NCI-H1694 treated with DMSO at 0.1 percent for 48 hours (cell line): Measurements from ENCODE around the gene CLCN4.

Experiments
- DNase-seq: peaks from one replicate; lab custom pipeline; 2025; lab: John Stamatoyannopoulos, UW

CLCN4 gene

DNA sequence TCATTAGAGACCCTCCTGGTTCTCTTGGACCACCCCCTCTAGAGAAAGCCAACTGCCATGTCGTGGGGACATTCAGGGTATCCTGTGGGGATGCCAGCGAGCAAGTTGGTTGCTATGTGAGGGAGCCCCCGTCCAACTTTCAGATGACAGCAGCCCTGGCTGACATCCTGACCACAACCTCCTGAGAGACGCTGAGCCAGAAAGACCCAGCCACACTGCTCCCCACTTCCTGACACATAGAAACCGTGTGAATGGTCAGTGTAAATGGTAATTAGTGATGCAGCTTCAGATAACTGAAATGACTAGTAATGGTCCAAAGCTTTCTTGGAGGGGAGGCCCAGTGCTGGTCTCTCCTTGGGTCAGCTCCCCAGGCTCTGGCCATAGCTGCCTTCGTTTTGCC is 10.8 kb downstream of the CLCN4 start:
- DNase-seq: no peak

- DNase-seq: no peak
Observed at GRCh38 chrX:10168226-10168625, 11.5 kb downstream of the CLCN4 start.

DNA sequence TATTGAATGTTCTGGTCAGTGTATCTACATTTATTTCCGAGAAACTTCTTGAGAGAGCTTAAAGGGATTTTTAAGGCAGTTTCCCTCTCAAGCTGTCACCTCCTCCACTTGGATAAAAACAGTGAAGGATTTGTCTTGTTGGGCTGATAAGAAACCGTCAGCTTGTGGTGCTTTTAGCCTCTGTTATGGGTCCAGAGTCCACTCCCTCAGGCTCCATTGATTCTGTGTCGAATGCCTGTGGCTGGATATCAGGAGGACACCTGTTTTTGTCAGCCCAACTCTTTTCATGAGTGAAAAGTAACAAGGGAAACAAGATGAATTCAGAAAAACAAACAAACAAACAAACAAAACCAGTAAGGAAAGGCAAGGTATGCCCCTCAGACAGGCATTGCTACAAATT is 12.4 kb downstream of the CLCN4 start:
- DNase-seq: no peak

- DNase-seq: no peak
Observed at GRCh38 chrX:10171249-10171648, 14.5 kb downstream of the CLCN4 start.

GRCh38 chrX:10172877-10173276 is 16.1 kb downstream of the CLCN4 start:
- DNase-seq: no peak

DNA sequence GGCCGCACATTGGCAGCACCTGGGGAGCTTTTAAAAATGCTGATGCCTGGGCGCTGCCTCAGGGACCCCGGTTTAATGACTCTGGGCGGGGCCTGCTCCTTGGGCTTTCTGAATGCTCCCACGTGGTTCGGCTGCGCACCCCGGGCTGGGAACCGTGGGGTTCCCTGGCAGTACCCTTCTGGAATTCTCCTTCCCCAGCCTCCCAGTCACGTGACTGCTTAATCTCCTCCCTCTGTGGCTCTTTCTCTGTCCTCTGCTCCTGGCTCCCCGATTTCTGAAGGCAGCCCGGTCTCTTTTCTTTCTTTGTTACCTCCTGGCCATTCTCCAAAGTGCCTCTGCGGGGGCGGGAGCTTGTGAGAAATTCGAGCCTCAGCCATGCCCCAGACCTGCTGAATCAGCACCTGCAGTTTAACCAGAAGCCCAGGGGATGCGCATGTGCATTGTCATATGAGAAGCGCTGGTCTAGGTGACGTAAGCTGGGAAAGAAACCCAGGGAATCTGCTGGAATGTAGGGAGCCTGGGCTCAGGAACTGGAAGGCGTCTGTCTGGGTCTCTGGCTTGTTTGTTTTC is 16.6 kb downstream of the CLCN4 start:
- no peak for DNase-seq

DNA sequence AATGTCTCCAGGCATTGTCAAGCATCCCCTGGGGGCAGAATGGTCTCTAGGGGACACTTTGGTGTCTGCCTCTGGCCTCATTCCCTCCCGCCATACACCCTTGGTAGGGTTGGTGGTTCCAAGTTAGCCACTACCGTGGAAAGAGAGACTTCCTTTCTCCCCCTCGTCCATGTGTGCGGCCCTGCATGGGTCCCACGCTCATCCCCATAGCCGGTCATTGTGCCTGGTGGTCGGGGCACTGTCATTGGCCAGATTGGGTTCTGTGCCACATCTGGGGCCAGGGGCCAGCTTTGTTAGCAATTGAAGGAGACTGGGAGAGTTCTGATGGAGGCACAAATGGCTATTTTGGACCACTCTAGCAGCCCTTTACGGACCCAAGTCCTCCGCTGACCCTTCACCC is 17.3 kb downstream of the CLCN4 start:
- no peak for DNase-seq

DNA sequence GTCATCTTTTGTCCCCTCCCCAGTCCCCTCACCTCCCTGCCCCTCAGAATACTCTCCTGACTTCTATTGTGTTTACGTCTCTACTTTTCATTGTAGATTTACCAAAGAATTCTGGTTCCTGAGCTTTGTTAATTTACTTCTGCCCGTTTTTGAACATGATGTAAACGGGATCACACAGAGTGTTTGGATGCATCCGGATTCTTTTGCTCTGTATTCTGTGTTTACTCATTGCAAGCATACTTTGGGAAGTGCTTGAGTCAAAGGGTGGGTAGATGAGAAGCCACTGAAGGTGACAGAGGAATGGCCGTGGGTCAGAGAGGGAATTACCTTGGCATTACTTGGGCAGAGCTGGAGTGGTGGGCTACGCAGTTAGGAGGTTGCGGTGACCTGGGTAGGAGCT is 18.0 kb downstream of the CLCN4 start:
- no peak for DNase-seq

DNA sequence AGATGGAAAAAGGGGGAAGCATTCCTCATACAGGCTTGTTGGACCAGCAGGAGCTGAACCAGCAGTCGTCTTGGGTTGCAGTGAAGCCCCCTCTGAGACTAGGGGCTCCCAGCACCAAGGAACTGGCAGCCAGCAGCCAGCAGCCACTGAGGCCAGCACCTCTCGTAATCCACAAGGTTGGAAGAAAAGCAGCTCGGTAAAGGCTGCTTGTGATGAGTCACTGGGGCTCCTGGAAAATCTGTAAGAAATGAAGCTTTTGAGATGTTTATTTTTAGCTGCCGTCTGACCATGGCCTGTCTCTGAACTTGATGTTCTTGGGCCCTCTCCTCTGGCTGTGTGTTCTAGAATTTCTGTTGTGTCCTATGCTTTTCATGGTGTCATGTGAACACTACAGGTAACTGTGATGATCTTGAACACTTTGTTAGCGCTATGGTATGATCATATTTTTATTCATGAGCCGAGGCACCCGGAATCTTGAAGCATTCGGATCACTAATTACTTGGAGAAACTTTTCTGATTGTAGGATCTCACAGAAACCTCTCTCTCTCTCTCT is 18.6 kb downstream of the CLCN4 start:
- DNase-seq: no peak

- DNase-seq: no peak
Observed at GRCh38 chrX:10176121-10177003, 19.6 kb downstream of the CLCN4 start.

DNA sequence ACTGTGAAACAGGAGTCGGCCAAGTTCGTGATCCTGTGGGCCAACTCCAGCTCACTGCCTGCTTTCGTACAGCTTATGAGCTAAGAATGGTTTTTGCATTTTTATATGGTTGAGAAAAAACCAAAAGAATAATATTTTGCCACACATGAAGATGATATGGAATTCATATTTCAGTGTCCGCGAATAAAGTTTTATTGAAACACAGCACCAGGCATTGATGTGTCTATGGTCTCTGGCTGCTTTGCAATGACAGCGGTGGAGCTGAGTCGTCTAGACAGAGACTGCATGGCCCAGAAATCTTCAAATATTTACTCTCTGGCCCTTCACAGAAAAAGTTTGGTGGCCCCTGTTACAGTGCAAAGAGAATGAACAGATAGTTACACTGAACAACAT is 20.2 kb downstream of the CLCN4 start:
- DNase-seq: no peak

DNA sequence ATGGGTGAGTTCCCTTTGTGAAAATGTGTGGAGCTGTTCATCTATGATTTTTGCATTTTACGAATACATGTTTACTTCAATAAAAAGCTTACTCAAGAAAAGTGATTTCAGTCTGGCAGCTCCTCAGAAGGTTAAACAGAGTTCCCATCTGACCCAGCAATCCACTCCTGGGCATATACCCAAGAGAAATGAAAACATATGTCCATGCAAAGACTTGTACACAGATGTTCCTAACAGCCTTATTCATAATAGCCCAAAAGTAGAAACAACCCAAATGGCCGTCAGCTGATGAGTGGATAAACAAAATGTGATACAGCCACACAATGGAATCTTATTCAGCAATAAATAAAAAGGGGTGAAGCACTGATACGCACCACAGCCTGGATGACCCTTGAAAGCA is 20.8 kb downstream of the CLCN4 start:
- no peak for DNase-seq

- no peak for DNase-seq
Observed at GRCh38 chrX:10178866-10179463, 22.2 kb downstream of the CLCN4 start.

DNA sequence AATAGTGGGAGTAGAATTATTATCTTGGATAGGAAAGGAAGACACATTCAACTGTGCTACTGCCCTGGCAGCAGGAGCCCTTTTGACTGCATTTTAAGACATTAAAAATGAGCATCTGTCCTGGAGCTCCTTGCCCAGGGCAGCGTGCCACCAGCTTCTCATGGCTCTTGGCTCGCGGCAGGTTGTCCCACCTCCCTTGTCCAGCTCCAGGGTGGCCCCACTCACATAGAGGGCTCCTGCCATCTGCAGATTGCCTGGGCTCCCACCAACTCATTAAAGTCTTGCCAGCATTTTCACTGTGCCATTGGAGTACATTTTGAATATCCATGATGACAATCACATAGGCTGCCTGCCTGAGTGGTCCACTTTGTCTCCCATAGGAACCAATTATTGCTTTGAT is 27.0 kb downstream of the CLCN4 start:
- no peak for DNase-seq

- no peak for DNase-seq
Observed at GRCh38 chrX:10184411-10184810, 27.6 kb downstream of the CLCN4 start.

DNA sequence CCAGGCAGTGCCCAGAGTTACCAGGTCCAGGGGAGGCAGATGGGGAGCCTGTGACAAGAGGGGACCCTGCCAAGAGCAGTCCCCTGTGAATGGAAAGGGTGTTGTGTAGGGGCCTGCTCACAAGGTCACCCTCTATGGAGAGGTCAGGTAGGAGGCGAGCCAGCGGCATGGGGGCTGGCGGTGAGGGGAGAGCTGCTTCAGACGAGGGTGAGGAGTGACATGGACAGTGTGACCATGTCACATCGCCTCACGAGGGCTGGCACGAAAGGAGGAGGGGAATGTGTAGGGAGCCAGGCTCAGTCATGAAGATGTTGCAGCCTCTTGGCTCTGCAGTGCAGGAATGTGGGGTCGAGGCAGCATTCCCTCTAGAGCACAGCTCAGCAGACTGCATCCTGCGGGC is 29.6 kb downstream of the CLCN4 start:
- no peak for DNase-seq

DNA sequence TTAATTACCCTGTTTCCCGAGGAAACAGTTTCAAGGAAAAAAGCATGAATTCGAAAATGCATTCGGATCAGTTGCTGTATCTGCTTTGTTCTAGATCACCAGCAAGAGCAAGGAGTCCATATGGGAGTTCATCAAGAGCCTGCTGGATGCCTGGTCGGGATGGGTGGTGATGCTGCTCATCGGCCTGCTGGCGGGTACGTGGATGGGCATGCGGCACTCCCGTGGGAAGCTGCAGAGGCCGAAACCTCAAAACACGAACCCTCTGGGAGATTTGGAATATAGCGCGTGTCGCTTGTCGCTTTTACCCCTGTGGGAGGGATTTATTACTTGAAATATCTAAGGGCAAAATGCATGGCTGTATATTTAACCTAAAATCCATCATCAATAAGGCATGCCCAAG is 30.6 kb downstream of the CLCN4 start:
- DNase-seq: no peak

DNA sequence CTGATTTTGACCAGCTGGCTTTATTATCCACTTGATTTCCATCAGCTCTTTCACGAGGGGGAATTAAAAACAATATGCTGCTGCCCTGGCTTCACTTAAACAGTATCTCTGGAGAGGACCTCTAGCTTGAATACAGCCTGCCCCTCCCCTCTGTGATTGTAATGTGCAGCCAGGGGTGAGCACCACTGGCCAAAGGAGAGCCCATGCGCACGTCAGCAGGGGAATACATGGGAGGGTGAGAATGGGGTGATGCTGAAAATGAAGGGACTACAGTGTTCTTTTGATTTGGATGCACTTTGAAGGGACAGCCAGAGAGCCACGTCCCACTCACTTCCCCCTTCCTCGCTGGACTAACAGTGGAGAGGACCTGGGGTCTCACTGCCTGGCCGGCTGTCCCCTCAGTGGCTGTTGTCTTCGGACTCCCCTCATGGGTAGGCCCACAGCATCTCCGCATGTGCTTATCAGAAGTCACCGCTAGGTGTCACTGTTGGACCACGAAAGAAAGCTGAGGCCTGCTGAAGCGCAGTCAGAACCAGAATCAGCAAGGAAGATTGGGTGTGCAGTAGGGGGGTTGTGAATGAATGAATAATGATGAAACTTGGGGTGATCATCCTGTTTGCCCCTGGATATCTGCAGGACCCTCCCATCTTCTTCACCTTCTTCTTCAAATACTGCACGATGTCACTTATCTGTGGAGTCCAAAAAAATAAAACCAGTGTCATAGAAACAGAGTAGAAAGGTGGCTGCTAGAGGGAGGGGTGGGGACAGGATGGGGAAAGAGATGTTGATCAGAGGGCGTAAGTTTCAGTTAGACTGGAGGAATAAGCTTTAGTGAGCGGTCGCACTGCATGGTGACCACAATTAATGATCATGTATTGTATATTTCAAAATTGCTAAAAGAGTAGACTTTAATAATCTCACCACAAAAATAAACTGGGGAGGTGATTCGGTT is 32.8 kb downstream of the CLCN4 start:
- peak; percentile 31 for DNase-seq

DNA sequence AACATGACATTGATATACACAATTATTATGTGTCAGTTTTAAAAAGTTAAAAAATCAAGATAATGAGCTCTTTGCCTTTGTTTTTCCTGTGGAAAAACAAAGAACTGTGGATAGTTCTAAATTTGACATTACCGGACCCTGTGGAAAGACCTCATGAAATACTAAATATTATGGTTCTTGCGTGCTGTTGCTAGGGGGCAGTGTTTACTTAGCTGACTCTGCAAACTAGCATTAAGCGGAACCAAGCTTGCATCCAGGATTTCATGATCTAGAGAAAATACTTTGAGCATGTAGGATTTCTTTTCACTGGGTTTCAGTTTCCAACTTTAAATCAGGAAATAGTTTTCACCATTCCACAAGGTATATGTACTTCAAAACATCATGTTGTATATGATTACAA is 33.6 kb downstream of the CLCN4 start:
- DNase-seq: peak; percentile 41

DNA sequence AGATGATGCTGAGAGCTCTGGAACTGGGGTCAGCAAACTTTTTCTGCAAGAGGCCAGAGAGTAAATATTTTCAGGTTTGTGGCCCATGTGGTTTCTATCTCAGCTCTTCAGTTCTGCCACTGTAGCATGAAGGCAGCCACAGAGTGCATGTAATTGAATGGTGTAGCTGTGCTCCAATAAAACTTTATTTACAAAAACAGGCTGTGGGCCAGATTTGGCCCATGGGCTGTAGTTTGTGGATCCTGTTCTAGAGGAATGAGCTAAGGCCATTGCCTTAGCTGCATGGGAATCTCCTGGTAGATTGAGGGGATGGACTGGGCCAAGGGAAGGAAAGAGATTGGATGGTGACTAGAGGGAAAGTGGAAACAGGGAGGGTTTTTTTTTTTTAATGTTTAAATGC is 36.8 kb downstream of the CLCN4 start:
- no peak for DNase-seq

DNA sequence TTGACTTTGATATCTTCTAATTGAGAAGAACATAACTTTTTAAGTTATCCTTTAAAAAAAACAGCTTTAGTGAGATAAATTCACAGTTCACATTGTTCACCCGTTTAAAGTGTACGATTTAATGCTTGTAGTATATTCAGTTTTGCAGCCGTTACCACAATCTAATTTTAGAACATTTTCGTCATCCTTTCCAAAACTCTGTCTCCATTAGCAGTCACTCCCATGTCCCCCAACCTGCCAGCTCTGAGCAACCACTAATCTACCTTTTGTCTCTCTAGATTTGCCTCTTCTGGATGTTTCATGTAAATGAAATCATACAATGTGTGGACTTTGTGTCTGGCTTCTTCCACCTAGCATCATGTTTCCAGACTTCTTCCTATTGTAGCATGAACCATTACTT is 38.6 kb downstream of the CLCN4 start:
- no peak for DNase-seq

DNA sequence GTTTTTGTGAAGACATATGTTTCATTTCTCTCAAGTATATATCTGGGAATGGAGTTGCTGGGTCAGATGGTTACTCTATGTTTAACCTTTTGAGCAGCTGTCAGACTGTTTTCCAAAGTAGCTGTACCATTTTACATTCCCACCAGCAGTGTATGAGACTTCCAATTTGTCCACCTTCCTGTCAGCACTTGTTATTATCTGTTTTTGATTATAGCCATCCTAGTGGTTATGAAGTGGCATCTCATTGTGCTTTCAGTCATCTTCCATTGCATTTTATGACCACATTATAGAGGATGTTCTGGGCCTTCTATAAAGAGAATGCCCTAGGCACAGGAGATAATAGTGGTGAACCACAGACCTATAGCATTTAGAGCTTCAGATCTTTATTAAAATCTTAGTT is 39.2 kb downstream of the CLCN4 start:
- DNase-seq: no peak
